RPMI8226 (cell line): ENCODE data around the gene MRGPRX3.

Source experiments
- DNase-seq: peaks from one replicate; pipeline ENCODE4 v3.0.0-alpha.2; 2015

MRGPRX3 gene

DNA sequence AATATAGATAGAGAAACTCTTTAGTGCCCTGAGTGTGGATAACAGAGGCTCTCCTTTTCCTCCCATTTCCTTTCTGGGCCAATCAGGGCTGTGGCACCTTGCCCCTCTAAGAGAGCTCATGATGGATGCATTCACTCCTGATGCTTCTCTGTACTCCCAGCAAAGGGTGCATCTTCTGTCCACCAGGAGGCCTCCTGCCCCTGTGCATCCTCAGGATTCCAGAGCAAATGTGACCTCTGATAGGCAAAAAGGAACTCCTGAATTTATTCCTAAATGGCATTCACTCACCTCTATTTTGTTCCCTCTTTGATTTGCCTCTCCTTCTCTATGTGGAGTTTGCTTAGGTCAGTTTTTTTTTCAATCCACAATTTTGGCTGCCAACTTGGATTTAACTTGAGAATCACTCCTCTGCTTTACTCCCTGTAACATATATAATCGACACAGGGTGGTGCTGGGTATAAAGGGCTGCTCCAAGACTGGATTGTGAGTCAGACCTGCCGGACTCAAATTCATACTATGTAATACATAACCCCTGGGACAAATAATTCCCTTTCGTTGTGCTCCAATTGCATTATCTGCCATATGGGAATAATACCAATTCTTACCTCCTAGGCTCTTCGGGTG is 39.1 kb downstream of the MRGPRX3 start:
- DNase-seq = peak; percentile 20

DNA sequence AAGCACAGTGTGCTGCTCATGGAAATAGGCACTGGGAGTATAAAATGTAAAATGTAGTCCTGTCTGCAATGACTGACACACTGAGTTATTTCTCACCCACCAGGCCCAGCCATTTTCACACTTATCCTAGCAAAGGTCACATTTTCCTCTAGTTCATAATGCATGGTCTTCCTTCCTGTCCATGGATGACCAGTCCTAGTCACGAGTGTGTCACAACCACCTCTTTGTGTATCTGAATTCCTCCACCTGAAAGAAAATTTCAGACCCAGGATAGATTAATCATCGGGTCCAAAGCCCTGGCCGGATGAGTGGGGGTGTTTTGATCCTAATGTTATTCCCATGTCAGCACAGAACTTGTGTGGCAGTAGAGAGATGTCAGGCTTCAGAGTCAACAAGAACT is 40.3 kb downstream of the MRGPRX3 start, which contains the start of gene MRGPRX4:
Gene MRGPRX4, plus strand, starts transcription at position 172 of the 400 bp plus-strand sequence. CDS start 420 bp downstream, outside the sequence.
- DNase-seq = no peak

DNA sequence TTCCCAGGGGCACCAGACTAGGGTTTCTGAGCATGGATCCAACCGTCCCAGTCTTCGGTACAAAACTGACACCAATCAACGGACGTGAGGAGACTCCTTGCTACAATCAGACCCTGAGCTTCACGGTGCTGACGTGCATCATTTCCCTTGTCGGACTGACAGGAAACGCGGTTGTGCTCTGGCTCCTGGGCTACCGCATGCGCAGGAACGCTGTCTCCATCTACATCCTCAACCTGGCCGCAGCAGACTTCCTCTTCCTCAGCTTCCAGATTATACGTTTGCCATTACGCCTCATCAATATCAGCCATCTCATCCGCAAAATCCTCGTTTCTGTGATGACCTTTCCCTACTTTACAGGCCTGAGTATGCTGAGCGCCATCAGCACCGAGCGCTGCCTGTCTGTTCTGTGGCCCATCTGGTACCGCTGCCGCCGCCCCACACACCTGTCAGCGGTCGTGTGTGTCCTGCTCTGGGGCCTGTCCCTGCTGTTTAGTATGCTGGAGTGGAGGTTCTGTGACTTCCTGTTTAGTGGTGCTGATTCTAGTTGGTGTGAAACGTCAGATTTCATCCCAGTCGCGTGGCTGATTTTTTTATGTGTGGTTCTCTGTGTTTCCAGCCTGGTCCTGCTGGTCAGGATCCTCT is 41.0 kb downstream of the MRGPRX3 start:
- DNase-seq = no peak
